GM18526 (cell line): ENCODE measurements around the gene APOB.

Source experiments
- POLR2A ChIP-seq: IDR thresholded peaks from 3 replicates; pipeline ENCODE4 v1.6.1; 2011; ENCODE audit not compliant: insufficient read length; ENCODE audit errors: extremely low read depth

APOB gene

GRCh38 chr2:21043744-21044532 lies at the start of gene APOB:
Gene APOB, minus strand, starts transcription at chr2:21044073. Its CDS starts 128 bp downstream, at chr2:21043945.
- no peak for TF ChIP-seq POLR2A

GRCh38 chr2:21092308-21092869 lies 48.5 kb upstream of the APOB start:
- no peak for TF ChIP-seq POLR2A

- no peak for TF ChIP-seq POLR2A
These were observed 40.5 kb upstream of the APOB start for GRCh38 chr2:21084401-21084800.

- TF ChIP-seq POLR2A = no peak
These were observed 39.6 kb upstream of the APOB start for GRCh38 chr2:21083482-21083881.

- TF ChIP-seq POLR2A = no peak
These were observed 34.4 kb upstream of the APOB start for GRCh38 chr2:21078296-21078695.

GRCh38 chr2:21072477-21073242 lies 28.8 kb upstream of the APOB start:
- TF ChIP-seq POLR2A = no peak

GRCh38 chr2:21070341-21071257 lies 26.7 kb upstream of the APOB start:
- TF ChIP-seq POLR2A = no peak

GRCh38 chr2:21069746-21070340 lies 26.0 kb upstream of the APOB start:
- no peak for TF ChIP-seq POLR2A

- no peak for TF ChIP-seq POLR2A
These were observed 24.1 kb upstream of the APOB start for GRCh38 chr2:21067859-21068537.

GRCh38 chr2:21067125-21067524 lies 23.3 kb upstream of the APOB start:
- no peak for TF ChIP-seq POLR2A

GRCh38 chr2:21059885-21060610 lies 16.2 kb upstream of the APOB start:
- TF ChIP-seq POLR2A = no peak

GRCh38 chr2:21057097-21057496 lies 13.2 kb upstream of the APOB start:
- no peak for TF ChIP-seq POLR2A
